ENCODE measurements around the gene ZNF282.

ZNF282 gene

DNA sequence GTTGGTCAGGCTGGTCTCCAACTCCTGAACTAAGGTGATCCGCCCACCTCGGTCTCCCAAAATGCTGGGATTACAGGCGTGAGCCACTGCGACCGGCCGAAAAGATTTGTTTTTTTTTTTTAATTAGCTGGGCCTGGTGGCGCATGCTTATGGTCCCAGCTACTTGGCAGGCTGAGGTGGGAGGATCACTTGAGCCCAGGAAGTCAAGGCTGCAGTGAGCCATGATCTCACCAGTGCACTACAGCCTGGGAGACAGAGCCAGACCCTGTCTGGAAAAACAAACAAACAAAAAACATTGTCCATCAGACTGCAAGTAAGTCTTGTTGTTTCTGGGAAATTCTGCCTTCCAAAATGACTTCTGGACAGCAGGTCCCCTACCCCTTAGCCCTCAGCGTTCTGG lies 27.8 kb downstream of the ZNF282 start:
- Histone ChIP-seq H4K20me1 (ENCODE audit: insufficient read depth) (no peaks in the 10 kb centered on the region), H3K4me3 (IDR thresholded peaks at IDR 0.05; ENCODE audit: insufficient read depth, low read depth, low read length) (no peak overlapping the region), H3K9ac (no peak overlapping the region), H3K27me3 (ENCODE audit: insufficient read depth, low read depth) (no peaks in the 10 kb centered on the region), H3K27ac (no peak overlapping the region), H3K79me2 (ENCODE audit: insufficient read depth, low read depth) (no peaks in the 10 kb centered on the region), H3K36me3 (ENCODE audit: insufficient read depth) (peaks cover 5% of the 10 kb centered on the region; the same call in 1 of the 2 replicates), H3K4me1 (ENCODE audit: low read depth, poor library complexity, severe bottlenecking) (no peaks in the 10 kb centered on the region), H3K4me2 (no peak overlapping the region), H2AFZ (ENCODE audit: low read depth) (no peak overlapping the region)
- TF ChIP-seq, protein P1, sequence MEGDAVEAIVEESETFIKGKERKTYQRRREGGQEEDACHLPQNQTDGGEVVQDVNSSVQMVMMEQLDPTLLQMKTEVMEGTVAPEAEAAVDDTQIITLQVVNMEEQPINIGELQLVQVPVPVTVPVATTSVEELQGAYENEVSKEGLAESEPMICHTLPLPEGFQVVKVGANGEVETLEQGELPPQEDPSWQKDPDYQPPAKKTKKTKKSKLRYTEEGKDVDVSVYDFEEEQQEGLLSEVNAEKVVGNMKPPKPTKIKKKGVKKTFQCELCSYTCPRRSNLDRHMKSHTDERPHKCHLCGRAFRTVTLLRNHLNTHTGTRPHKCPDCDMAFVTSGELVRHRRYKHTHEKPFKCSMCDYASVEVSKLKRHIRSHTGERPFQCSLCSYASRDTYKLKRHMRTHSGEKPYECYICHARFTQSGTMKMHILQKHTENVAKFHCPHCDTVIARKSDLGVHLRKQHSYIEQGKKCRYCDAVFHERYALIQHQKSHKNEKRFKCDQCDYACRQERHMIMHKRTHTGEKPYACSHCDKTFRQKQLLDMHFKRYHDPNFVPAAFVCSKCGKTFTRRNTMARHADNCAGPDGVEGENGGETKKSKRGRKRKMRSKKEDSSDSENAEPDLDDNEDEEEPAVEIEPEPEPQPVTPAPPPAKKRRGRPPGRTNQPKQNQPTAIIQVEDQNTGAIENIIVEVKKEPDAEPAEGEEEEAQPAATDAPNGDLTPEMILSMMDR (conservative IDR thresholded peaks at IDR 0.05; ENCODE audit: low read depth, low read length), result no peak

DNA sequence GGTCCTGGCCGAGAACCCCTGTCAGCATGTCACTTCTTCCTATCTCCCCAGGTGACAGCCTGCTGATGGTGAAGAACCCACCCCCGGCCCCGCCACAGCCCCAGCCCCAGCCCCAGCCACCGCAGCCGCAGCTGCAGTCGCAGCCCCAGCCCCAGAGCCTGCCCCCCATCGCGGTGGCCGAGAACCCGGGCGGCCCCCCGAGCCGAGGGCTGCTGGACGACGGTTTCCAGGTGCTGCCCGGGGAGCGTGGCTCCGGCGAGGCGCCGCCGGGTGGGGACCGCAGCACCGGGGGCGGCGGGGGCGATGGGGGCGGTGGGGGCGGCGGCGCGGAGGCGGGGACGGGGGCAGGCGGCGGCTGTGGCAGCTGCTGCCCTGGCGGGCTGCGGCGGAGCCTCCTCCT lies 28.4 kb downstream of the ZNF282 start:
- Histone ChIP-seq H3K4me2 (no peak overlapping the region), H3K36me3 (ENCODE audit: insufficient read depth) (0 out of 2 replicates have a peak, but pooled peaks cover 5% of the 10 kb centered on the region), H3K27me3 (ENCODE audit: insufficient read depth, low read depth) (no peaks in the 10 kb centered on the region), H3K9ac (no peak overlapping the region), H3K4me1 (ENCODE audit: low read depth, poor library complexity, severe bottlenecking) (no peaks in the 10 kb centered on the region), H2AFZ (ENCODE audit: low read depth) (no peak overlapping the region), H3K79me2 (ENCODE audit: insufficient read depth, low read depth) (no peaks in the 10 kb centered on the region), H3K4me3 (IDR thresholded peaks at IDR 0.05; ENCODE audit: insufficient read depth, low read depth, low read length) (no peak overlapping the region), H3K27ac (no peak overlapping the region), H4K20me1 (ENCODE audit: insufficient read depth) (no peaks in the 10 kb centered on the region)
- TF ChIP-seq, protein P1 (conservative IDR thresholded peaks at IDR 0.05; ENCODE audit: low read depth, low read length), result no peak

DNA sequence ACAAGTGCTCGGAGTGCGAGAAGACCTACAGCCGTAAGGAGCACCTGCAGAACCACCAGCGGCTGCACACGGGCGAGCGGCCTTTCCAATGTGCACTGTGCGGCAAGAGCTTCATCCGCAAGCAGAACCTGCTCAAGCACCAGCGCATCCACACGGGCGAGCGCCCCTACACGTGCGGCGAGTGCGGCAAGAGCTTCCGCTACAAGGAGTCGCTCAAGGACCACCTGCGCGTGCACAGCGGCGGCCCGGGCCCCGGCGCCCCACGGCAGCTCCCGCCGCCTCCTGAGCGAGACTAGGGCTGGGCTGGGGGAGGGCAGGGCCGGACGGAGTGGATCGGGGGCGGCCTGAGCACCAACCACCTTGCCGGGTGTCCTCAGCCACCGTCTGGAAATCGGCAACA lies 29.0 kb downstream of the ZNF282 start:
- H3K27me3 ChIP-seq (ENCODE audit: insufficient read depth, low read depth), result no peaks in the 10 kb centered on the region
- TF ChIP-seq, protein P1 (conservative IDR thresholded peaks at IDR 0.05; ENCODE audit: low read depth, low read length), result no peak
- H3K9ac ChIP-seq, result no peak overlapping the region
- no peaks in the 10 kb centered on the region for H4K20me1 ChIP-seq (ENCODE audit: insufficient read depth)
- H3K4me2 ChIP-seq, result no peak overlapping the region
- no peaks in the 10 kb centered on the region for H3K79me2 ChIP-seq (ENCODE audit: insufficient read depth, low read depth)
- no peaks in the 10 kb centered on the region for H3K4me1 ChIP-seq (ENCODE audit: low read depth, poor library complexity, severe bottlenecking)
- no peak overlapping the region for H2AFZ ChIP-seq (ENCODE audit: low read depth)
- H3K4me3 ChIP-seq (IDR thresholded peaks at IDR 0.05; ENCODE audit: insufficient read depth, low read depth, low read length), result no peak overlapping the region
- H3K27ac ChIP-seq, result no peak overlapping the region
- 0 out of 2 replicates have a peak, but pooled peaks cover 5% of the 10 kb centered on the region for H3K36me3 ChIP-seq (ENCODE audit: insufficient read depth)

DNA sequence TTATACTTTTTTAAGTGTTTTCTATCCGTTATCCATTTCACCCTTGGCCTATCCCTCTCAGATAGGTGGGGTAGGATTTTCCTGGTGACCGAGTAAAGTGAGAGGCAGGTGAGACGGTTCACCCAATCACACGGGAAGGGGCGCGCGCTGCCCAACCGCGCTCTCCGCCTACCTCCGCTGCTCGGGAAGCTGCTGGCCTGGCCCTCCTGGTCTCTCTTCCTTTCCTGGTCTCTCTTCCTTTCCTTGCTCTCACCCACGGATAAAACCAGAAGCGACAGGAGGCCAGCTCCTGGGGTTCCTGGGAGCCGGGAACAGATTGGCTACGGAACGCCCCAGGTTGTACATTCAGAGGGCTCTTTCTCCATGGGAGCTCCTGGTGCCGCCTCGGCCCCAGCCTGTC lies 29.8 kb downstream of the ZNF282 start:
- H3K4me2 ChIP-seq, result no peak overlapping the region
- no peak overlapping the region for H2AFZ ChIP-seq (ENCODE audit: low read depth)
- H3K27me3 ChIP-seq (ENCODE audit: insufficient read depth, low read depth), result no peaks in the 10 kb centered on the region
- H3K27ac ChIP-seq, result no peak overlapping the region
- H4K20me1 ChIP-seq (ENCODE audit: insufficient read depth), result no peaks in the 10 kb centered on the region
- no peak overlapping the region for H3K4me3 ChIP-seq (IDR thresholded peaks at IDR 0.05; ENCODE audit: insufficient read depth, low read depth, low read length)
- H3K79me2 ChIP-seq (ENCODE audit: insufficient read depth, low read depth), result no peaks in the 10 kb centered on the region
- H3K36me3 ChIP-seq (ENCODE audit: insufficient read depth), result 0 out of 2 replicates have a peak, but pooled peaks cover 5% of the 10 kb centered on the region
- H3K4me1 ChIP-seq (ENCODE audit: low read depth, poor library complexity, severe bottlenecking), result no peaks in the 10 kb centered on the region
- TF ChIP-seq, protein P1 (conservative IDR thresholded peaks at IDR 0.05; ENCODE audit: low read depth, low read length), result no peak
- no peak overlapping the region for H3K9ac ChIP-seq

All from KMS-11 (cell line).